ENCODE measurements around the gene NEK6. TPM values are rescaled to one million over a fixed set of nuclear protein-coding genes. Genes with fewer than 3 reads are reported as not detected.

The NEK6 gene
- total and polyA plus RNA-seq, 8 donors: 38.4 to 132 (median 45.0) TPM

GRCh38 chr9:124312290-124313265, 54.8 kb downstream of the NEK6 start:
- no peaks in the 10 kb centered on the region for H3K9me3 ChIP-seq
- intact Hi-C loops (cut with DNase I): no loop called here
- H3K4me3 ChIP-seq: no peak overlapping the region
- no peak overlapping the region for H3K27ac ChIP-seq
- DNase-seq: no peak
- no peaks in the 10 kb centered on the region for H3K27me3 ChIP-seq
- TF ChIP-seq CTCF (IDR thresholded peaks at IDR 0.05): no peak
- peaks cover 0 to 96% of the 10 kb centered on the region in 2 donors for H3K36me3 ChIP-seq
- H3K4me1 ChIP-seq: no peaks in the 10 kb centered on the region
- ATAC-seq: no peak

GRCh38 chr9:124313940-124314339, 56.2 kb downstream of the NEK6 start:
- TF ChIP-seq CTCF (IDR thresholded peaks at IDR 0.05): no peak
- H3K36me3 ChIP-seq: peaks cover 0 to 96% of the 10 kb centered on the region in 2 donors
- no peak for DNase-seq
- no peak overlapping the region for H3K27ac ChIP-seq
- H3K4me1 ChIP-seq: no peaks in the 10 kb centered on the region
- H3K9me3 ChIP-seq: no peaks in the 10 kb centered on the region
- intact Hi-C loops (cut with DNase I): no loop called here
- no peaks in the 10 kb centered on the region for H3K27me3 ChIP-seq
- ATAC-seq: no peak
- H3K4me3 ChIP-seq: no peak overlapping the region

GRCh38 chr9:124315882-124316281, 58.1 kb downstream of the NEK6 start:
- H3K27ac ChIP-seq: no peak overlapping the region
- H3K4me1 ChIP-seq: peaks cover 0 to 11% of the 10 kb centered on the region in 2 donors
- peaks cover 0 to 89% of the 10 kb centered on the region in 2 donors for H3K36me3 ChIP-seq
- H3K27me3 ChIP-seq: no peaks in the 10 kb centered on the region
- DNase-seq (no peak), ATAC-seq (no peak)
- no peak for TF ChIP-seq CTCF (IDR thresholded peaks at IDR 0.05)
- H3K4me3 ChIP-seq: no peak overlapping the region
- intact Hi-C loops (cut with DNase I): no loop called here
- no peaks in the 10 kb centered on the region for H3K9me3 ChIP-seq

- Histone ChIP-seq H3K27me3 (no peaks in the 10 kb centered on the region), H3K4me3 (no peak overlapping the region), H3K27ac (no peak overlapping the region), H3K36me3 (peaks cover 0 to 91% of the 10 kb centered on the region in 2 donors), H3K9me3 (no peaks in the 10 kb centered on the region), H3K4me1 (peaks cover 0 to 27% of the 10 kb centered on the region in 2 donors)
- peak; percentile 61 to 88 for TF ChIP-seq CTCF (IDR thresholded peaks at IDR 0.05)
- ATAC-seq: peak; percentile 88
- intact Hi-C loops (cut with DNase I): loop anchor here in 1 of 2 donors (5.0 kb wide), 1 partner anchor 193 kb away; no protein-coding TSS in a partner anchor
- DNase-seq: peak in 3 of 4 donors; percentile 42 to 72 (median 66)
These were observed 62.6 kb downstream of the NEK6 start for GRCh38 chr9:124320062-124320973.

Measured in left lung (tissue), 10 donors.